HG03064 (cell line): ENCODE results near the gene TADA2A.

Source experiments
- ATAC-seq: cut with Tn5 transposase; IDR thresholded peaks from one replicate; pipeline ENCODE4 v1.9.1; 2021; ENCODE audit warnings: low read depth; ENCODE audit not compliant: unreplicated experiment

TADA2A gene

DNA sequence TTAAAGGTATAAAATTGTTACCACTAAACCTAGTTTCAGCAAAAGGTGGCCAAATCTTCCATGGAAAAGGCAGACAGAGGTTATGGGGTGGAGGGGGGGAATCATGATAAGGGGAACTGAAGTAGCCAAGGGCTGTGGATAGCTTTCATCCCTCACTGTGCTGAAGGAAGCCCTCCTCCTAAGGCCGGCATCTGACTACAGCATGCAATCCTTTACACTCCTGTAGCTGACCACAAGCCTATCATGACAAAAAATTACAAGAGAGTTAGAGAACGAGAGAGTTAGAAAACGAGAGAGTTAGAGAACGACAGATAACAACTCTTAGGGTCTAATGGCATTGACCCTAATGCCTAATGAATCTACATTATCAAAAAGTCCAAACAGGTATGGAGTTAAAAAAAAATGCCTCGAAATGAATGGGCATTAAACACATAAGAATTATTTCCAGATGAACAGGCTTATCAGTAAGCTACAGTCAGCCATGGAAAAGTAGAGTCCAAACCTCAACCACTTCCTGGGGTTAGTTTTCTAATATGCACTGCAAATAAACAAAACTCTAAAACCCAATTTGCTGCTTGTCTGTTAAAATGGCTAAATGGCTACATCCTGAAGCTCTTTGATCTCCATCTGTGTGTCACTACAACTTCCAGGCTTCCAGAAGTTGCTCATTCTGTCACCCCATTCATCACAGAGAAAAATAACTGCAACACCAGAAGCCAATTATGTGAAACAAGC is 112.7 kb downstream of the TADA2A start:
- ATAC-seq: no peak

DNA sequence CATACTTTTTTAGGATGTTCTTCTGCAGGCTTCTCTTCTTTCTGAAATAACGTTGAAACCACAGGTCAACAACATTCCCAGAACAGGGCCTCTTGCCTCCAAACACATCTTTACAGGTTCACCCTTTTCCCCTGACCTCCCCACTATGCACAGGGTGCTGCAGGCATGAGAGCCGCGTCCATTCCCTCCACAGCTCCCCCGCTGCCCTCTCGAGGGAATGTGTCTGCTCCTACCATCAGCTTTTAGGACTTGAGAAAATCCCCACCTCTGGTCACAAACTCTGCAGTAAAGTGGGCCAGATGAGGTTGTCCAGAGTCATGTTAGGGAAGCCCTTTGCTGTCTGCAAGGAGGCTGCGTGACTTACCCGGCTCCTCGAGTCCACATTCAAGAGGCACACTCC is 113.5 kb downstream of the TADA2A start:
- ATAC-seq: no peak

DNA sequence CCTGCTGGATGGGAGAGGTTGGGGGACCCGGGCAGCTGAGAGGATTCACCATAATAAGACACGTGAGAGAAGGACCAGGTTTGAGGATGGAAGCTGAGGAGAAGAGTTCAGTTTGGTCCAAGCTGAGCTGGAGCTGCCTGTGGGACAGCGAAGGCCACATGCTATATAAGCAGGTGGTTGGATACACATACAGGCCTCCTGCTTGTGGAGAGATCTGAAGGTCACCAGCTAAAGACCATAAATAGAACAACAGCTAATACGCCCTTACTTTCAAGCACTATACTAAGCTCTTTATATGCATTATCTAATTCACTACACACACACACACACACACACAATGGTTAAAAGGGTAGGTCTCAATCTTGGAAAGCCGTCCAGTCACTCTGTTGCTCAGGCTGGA is 115.1 kb downstream of the TADA2A start:
- ATAC-seq: no peak

DNA sequence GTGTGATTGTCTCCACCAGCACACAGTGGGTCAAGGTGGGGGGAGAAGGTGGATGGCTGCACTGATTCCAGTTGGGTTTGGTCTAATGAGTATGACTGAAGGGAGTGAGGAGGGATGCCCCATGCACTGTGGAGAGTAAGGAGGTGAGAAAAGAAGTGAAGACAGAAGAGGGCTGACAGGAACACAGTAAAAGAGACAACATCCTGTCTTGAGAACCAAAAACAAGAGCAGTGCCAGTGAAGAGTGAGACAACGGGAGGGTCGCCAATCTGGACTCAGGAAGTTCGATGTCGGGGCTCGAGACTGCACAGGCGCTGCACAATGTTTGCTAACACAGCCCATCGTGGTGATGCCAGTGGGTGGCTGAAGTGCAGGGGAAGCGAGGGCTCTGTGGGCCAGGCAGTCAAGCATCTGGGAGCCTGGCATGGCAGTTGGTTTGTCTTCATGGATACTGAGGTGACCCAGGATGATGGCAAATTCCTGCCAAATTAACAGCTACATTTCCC is 117.1 kb downstream of the TADA2A start:
- no peak for ATAC-seq

DNA sequence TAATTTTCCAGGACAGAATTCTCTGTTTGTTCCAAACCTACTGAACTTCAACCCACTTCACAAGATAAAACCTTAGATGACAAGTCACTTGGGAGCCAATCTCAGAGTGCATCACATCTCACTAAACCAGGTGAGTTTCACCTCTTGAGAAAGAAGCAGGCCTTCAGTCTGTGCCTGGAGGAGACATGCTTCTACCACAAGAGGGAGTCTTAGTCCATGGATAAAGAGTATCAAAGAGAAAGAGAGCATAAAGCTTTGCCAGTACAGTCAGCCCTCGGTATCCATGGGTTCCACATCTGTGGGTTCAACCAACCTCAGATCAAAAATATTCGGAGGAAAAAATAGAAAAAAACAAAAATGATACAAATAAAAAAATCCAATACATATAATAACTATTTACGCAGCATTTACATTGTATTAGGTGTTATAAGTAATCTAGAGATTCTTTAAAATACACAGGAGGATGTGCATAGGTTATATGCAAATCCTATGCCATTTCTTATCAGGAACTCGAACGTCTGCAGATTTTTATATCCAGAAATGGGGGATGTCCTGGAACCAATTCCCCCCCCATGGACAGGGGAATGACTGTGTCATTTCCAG is 120.7 kb downstream of the TADA2A start:
- ATAC-seq: no peak
